ENCODE data around the gene ZBTB16. TPM values are rescaled to one million over a fixed set of nuclear protein-coding genes. Genes with fewer than 3 reads are reported as not detected.

Gene ZBTB16
- polyA plus RNA-seq, 1 donor from 2014 or later: 0.45 TPM

DNA sequence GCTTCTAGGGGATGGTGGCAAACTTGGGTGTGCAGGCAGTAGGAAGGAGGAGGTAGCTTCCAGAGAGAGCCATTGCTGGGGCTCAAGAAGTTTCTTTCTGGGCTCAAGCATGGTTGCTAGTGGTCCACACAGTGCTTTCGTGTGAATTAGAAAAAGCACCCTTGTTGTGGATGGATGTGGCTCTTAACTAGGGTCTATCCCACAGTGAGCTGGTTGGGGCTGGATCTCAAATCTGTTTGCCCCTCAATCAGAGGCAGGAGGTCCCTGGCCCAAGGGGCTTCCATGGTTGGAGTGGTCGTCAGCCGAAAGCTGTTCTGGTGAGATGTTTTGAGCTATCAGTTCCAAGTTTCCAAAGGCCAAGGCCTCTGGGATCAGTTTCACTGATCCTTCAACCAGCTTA is 35.0 kb downstream of the ZBTB16 start:
- Histone ChIP-seq H3K79me2 (replicated peaks; ENCODE audit: insufficient read depth, low read length) (peaks cover 57% of the 10 kb centered on the region), H3K9me3 (ENCODE audit: low read length) (no peaks in the 10 kb centered on the region), H4K20me1 (ENCODE audit: insufficient read depth) (no peaks in the 10 kb centered on the region), H3K36me3 (ENCODE audit: insufficient read depth, low read length) (no peaks in the 10 kb centered on the region), H3F3A (ENCODE audit: insufficient read depth, low read length, poor library complexity, severe bottlenecking) (no peaks in the 10 kb centered on the region), H3K27me3 (ENCODE audit: insufficient read depth, low read depth, low read length) (no peaks in the 10 kb centered on the region), H3K9ac (ENCODE audit: low read length) (no peak overlapping the region), H3K9me2 (ENCODE audit: insufficient read depth, low read length) (no peaks in the 10 kb centered on the region), H3K27ac (ENCODE audit: low read length) (no peak overlapping the region), H3K4me3 (ENCODE audit: low read length) (no peak overlapping the region), H2AFZ (ENCODE audit: low read depth, low read length) (no peak overlapping the region), H3K4me2 (ENCODE audit: low read length) (no peak overlapping the region)
- TF ChIP-seq POLR2AphosphoS5 (IDR thresholded peaks at IDR 0.05) (no peak), SMC3 (conservative IDR thresholded peaks at IDR 0.05; ENCODE audit: poor library complexity) (no peak), RAD21 (conservative IDR thresholded peaks at IDR 0.05) (no peak), CTCF (IDR thresholded peaks at IDR 0.05; ENCODE audit: poor library complexity, severe bottlenecking) (no peak), MXI1 (conservative IDR thresholded peaks at IDR 0.05; ENCODE audit: poor library complexity, severe bottlenecking) (no peak), TAF1 (IDR thresholded peaks at IDR 0.05; ENCODE audit: low read depth) (no peak)

DNA sequence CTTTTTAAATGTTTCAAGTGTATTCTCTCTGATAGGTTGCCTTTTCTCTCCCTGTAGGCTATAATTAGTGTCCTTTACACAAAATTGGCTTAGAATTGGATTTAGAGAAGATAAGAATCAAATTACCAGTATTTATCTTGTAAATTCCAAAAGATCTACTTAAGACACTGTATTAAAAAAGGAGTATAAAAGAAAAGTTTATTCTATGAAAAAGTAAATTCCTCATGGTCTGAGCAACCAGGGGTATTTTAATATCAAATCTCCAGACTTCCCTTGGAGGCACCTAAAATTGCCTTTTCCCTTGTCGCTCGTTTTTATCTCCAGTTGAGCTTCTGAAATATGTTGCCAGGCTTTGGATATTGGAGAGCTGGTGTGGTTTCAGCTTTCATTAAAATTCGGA is 36.4 kb downstream of the ZBTB16 start:
- Histone ChIP-seq H3K79me2 (replicated peaks; ENCODE audit: insufficient read depth, low read length) (peaks cover 68% of the 10 kb centered on the region), H3K4me2 (ENCODE audit: low read length) (no peak overlapping the region), H3K27ac (ENCODE audit: low read length) (no peak overlapping the region)

More for the DNA sequence above, 36.4 kb downstream of the ZBTB16 start:
- no peak for TF ChIP-seq EP300 (conservative IDR thresholded peaks at IDR 0.05; ENCODE audit: poor library complexity, severe bottlenecking)
- TF ChIP-seq EZH2 (IDR thresholded peaks at IDR 0.05; ENCODE audit: borderline replicate concordance, insufficient read depth, low read length, poor library complexity, severe bottlenecking): no peak
- no peak for TF ChIP-seq MXI1 (conservative IDR thresholded peaks at IDR 0.05; ENCODE audit: poor library complexity, severe bottlenecking)
- TF ChIP-seq SMC3 (conservative IDR thresholded peaks at IDR 0.05; ENCODE audit: poor library complexity): no peak
- TF ChIP-seq TAF1 (IDR thresholded peaks at IDR 0.05; ENCODE audit: low read depth): no peak
- no peak for TF ChIP-seq RAD21 (conservative IDR thresholded peaks at IDR 0.05)
- TF ChIP-seq POLR2AphosphoS5 (IDR thresholded peaks at IDR 0.05): no peak
- TF ChIP-seq REST (IDR thresholded peaks at IDR 0.05; ENCODE audit: borderline replicate concordance): no peak
- TF ChIP-seq CTCF (IDR thresholded peaks at IDR 0.05; ENCODE audit: poor library complexity, severe bottlenecking): no peak
- no peak overlapping the region for H2AFZ ChIP-seq (ENCODE audit: low read depth, low read length)
- H3K9me3 ChIP-seq (ENCODE audit: low read length): no peaks in the 10 kb centered on the region
- no peaks in the 10 kb centered on the region for H3K36me3 ChIP-seq (ENCODE audit: insufficient read depth, low read length)
- no peak overlapping the region for H3K4me3 ChIP-seq (ENCODE audit: low read length)
- no peaks in the 10 kb centered on the region for H3K9me2 ChIP-seq (ENCODE audit: insufficient read depth, low read length)
- no peak overlapping the region for H3K9ac ChIP-seq (ENCODE audit: low read length)
- no peaks in the 10 kb centered on the region for H3K27me3 ChIP-seq (ENCODE audit: insufficient read depth, low read depth, low read length)
- no peaks in the 10 kb centered on the region for H3F3A ChIP-seq (ENCODE audit: insufficient read depth, low read length, poor library complexity, severe bottlenecking)
- no peaks in the 10 kb centered on the region for H4K20me1 ChIP-seq (ENCODE audit: insufficient read depth)
